GM12891 (cell line): ENCODE results near the gene NOL8.

ENCODE experiments used
- DNase-seq: peaks from one replicate; pipeline ENCODE4 v3.0.0; 2011; ENCODE audit warnings: low spot score; ENCODE audit not compliant: insufficient read length
- FAIRE-seq: peaks from 2 replicates; lab custom pipeline; 2011; peaks lifted over from hg19 to GRCh38; lab: Jason Lieb, UNC
- PAX5 ChIP-seq: IDR thresholded peaks from 2 replicates; pipeline ENCODE4 v1.6.1; 2011; ENCODE audit warnings: low read length, moderate library complexity, mild to moderate bottlenecking; ENCODE audit not compliant: insufficient read depth, severe bottlenecking
- POLR2A ChIP-seq: IDR thresholded peaks from 2 replicates; pipeline ENCODE4 v1.6.1; 2011; ENCODE audit warnings: low read depth, low read length, control low read depth
- POLR2AphosphoS5 ChIP-seq: IDR thresholded peaks from 2 replicates; pipeline ENCODE4 v1.6.1; 2011; ENCODE audit warnings: low read depth, low read length, control low read depth
- POU2F2 ChIP-seq: IDR thresholded peaks from 2 replicates; pipeline ENCODE4 v1.6.1; 2011; ENCODE audit warnings: low read depth, mild to moderate bottlenecking, control low read depth, low read length, moderate library complexity
- SPI1 ChIP-seq: IDR thresholded peaks from 2 replicates; pipeline ENCODE4 v1.6.1; 2011; ENCODE audit warnings: low read depth, low read length, control low read depth
- TAF1 ChIP-seq: IDR thresholded peaks from 2 replicates; pipeline ENCODE4 v1.6.1; 2011; ENCODE audit warnings: low read depth, low read length, control low read depth

Gene NOL8

GRCh38 chr9:92275541-92275940, 49.6 kb downstream of the NOL8 start:
- TF ChIP-seq POLR2A (no peak), TAF1 (no peak), PAX5 (no peak), POU2F2 (no peak), POLR2AphosphoS5 (no peak), SPI1 (no peak)
- no peak for DNase-seq
- FAIRE-seq = no peak

- DNase-seq (no peak), FAIRE-seq (no peak)
- TF ChIP-seq SPI1 (no peak), POLR2A (no peak), POU2F2 (no peak), TAF1 (no peak), PAX5 (no peak), POLR2AphosphoS5 (no peak)
Observed at GRCh38 chr9:92270511-92270910, 54.6 kb downstream of the NOL8 start.

GRCh38 chr9:92266486-92266885, 58.7 kb downstream of the NOL8 start:
- no peak for TF ChIP-seq TAF1
- no peak for TF ChIP-seq SPI1
- no peak for TF ChIP-seq POLR2AphosphoS5
- no peak for TF ChIP-seq POLR2A
- no peak for TF ChIP-seq PAX5
- TF ChIP-seq POU2F2 = no peak
- FAIRE-seq = no peak
- no peak for DNase-seq

DNA sequence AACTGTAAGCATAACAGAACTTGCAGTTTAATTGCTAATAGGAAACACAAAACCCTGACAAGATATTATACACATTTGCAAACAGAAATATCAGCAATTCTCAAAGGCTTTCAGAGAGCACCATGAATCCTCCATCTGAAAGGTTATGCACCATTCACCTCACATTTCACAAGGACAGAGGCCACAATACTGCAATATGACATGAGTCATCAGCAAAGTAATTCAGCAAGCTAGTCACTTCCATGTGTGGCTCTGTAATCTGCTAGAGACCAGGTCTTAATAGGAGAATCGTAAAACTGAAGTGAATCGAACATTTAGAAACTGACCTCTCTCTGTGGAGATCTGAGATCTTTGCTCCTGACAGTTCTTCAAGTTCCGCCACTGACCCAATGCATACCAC, 60.0 kb downstream of the NOL8 start:
- no peak for FAIRE-seq
- no peak for TF ChIP-seq PAX5
- no peak for TF ChIP-seq POLR2A
- TF ChIP-seq POU2F2 = no peak
- TF ChIP-seq TAF1 = no peak
- no peak for TF ChIP-seq SPI1
- TF ChIP-seq POLR2AphosphoS5 = no peak
- DNase-seq = no peak

DNA sequence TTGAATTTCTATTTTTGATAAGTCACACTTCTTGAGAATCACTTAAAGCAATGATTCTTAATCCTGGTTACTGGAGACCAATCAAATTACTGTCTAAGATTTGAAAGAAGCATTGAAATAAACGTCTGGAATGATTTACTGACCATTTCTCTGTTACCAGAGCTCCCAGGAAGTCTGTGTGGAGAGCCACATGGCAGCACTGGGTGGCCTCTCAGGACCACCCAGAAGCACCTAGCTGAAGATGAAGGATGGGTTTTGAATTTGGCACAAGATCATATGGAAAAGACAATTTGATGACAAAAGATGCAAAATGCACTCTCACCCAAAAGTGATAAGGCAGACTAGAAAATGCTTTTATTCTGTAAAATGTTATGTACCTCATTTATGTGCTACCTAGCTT, 62.0 kb downstream of the NOL8 start:
- no peak for DNase-seq
- no peak for FAIRE-seq
- no peak for TF ChIP-seq POLR2A
- no peak for TF ChIP-seq SPI1
- TF ChIP-seq POLR2AphosphoS5 = no peak
- no peak for TF ChIP-seq TAF1
- TF ChIP-seq PAX5 = no peak
- TF ChIP-seq POU2F2 = no peak

- no peak for TF ChIP-seq PAX5
- no peak for TF ChIP-seq POLR2A
- no peak for TF ChIP-seq TAF1
- no peak for TF ChIP-seq POU2F2
- no peak for TF ChIP-seq POLR2AphosphoS5
- no peak for TF ChIP-seq SPI1
- DNase-seq = no peak
- no peak for FAIRE-seq
Observed at GRCh38 chr9:92257327-92257726, 67.8 kb downstream of the NOL8 start.

GRCh38 chr9:92254381-92255337, 70.5 kb downstream of the NOL8 start:
- FAIRE-seq = no peak
- DNase-seq = no peak
- TF ChIP-seq TAF1 = no peak
- TF ChIP-seq POU2F2 = no peak
- no peak for TF ChIP-seq POLR2A
- no peak for TF ChIP-seq SPI1

DNA sequence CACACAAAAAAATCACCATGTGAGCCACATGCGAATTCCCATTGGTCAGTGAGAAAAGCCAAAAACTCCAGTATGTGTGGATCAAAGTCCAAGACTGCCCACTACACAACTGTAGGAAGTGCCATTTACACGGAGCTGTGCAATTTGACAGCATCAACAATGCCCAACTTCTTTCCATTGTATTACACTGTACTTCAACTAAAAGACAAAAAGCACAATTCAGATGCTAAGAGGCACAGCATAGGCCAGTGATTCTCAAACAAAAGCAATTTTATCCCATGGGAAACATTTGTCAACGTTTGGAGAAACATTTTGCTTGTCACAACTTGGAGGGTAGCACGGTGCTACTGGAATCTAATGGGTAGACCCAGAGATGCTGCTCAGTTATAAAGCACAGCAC, 71.5 kb downstream of the NOL8 start:
- FAIRE-seq (no peak), DNase-seq (no peak)
- TF ChIP-seq TAF1 (no peak), SPI1 (no peak), POLR2AphosphoS5 (no peak), POU2F2 (no peak), PAX5 (no peak), POLR2A (no peak)

GRCh38 chr9:92247981-92248380, 77.2 kb downstream of the NOL8 start:
- TF ChIP-seq POLR2AphosphoS5 (no peak), TAF1 (no peak), SPI1 (no peak), POLR2A (no peak), PAX5 (no peak), POU2F2 (no peak)

More at GRCh38 chr9:92247981-92248380, 77.2 kb downstream of the NOL8 start:
- no peak for DNase-seq
- no peak for FAIRE-seq
